Effector CD4-positive, alpha-beta T cell (primary cell): ENCODE data around the gene PLEKHG4B.
"Not testable (repeated sequence)": the region's sequence is repeated elsewhere in the genome, so short reads cannot be mapped to it uniquely, and the experiment has no call there.

Source experiments
- DNase-seq: peaks from one replicate; pipeline ENCODE4 v3.0.0-alpha.2; 2020

PLEKHG4B gene

DNA sequence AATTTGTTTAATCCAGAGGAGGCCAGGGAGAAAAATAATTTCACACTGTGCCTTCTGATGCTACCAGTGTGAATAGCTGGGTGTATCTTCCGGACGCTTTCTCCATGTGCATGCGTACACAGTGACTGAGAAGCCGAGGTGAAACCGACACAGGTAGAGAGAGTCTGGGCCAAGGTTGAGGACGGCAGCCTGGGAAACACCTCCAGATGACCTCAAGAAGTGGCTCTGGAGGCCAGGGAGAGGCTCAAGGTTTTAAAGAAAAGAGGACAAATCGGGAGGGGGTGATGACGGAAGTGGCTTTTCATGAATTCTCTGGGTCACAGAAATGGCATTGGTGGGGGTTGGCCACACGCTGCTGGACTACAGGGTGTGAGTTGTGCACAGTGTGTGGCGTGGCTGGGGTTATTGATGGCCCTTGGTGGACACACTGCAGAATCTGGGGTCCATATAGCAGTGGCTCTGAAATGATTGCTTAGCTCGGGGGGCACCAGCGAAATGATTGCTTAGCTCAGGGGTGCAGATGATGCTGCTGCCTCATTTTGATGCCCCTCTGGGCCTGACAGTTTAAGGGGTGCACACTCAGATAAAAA lies 65.3 kb downstream of the PLEKHG4B start:
- no peak for DNase-seq

DNA sequence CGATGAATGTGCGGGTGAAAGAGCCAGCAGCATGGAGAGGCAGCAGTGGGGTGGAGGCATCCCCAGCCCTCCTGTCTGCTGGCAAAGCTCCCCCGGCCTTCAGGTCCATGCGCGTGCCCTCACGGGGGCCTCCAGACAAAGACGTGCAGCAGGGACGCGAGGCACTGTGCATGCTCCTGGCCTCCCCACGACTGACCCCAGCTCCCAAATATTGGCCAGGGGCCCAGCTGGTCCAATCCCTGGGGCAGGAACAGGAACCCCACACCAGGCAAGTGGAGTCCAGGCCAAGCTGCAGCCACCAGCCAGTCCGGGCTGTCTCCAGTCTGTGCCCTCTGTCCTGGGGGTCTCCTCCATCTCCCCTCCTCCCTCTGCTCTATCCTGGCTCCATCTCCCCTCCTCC lies 65.8 kb downstream of the PLEKHG4B start:
- DNase-seq = no peak

DNA sequence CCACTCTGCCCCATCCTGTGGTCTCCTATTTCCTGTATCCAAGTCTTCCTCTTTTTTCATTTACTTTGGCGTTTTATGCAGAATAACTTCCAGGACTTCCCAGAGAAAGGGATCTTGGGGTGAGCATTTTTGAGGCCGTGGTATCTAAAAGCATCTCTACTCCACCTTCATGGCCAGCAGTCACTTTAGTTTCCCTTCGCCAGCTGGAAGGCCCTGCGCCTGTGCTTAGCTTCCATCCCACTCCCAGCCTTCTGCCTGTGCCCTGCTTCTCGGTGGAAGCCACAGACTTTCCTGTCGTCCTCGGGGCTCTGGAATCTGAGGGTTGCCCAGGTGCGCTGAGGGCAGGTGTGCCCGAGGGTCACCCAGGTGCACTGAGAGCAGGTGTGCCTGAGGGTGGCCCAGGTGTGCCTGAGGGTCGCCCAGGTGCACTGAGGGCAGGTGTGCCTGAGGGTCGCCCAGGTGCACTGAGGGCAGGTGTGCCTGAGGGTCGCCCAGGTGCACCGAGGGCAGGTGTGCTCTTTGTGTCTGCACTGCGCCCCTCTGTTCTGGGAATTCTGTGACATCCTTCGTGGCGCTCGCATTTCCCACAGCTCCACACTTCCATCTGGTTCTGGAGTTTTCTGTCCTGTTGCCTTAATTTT lies 67.0 kb downstream of the PLEKHG4B start:
- DNase-seq = no peak

DNA sequence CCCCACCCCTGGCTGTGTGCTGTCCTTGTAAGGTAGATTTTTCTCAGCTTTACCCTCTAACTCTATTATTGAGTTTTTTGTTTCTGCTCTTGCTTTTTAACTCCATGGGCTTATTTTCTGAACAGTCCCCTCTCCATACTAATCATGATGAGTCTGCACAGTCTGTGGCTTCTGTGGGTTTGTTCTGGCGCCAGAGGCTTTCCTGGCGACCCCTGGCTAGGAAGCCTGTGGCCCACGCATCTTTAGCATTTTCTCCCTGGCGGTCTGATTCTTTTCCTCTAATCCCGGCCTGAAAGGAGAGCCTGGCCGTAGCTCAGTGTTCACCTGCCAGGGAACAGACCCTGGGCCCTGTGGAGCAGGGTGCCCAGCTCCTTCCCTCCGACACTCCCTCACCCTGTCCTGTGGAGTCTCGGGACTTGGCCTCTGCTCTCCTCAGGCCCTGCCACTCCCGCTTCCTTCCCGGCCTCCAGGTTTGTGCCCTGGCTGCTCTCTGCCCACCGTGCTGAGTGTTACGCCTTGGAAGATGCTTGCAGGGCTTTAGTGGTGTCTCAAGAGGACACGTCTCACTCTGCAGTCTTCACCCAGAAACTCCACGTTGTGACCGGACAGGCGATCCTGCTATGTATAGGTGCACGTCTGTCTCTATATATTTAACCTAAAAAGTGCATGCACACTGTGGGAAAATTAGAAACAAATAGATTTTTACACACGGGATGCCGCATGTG lies 67.6 kb downstream of the PLEKHG4B start:
- no peak for DNase-seq

DNA sequence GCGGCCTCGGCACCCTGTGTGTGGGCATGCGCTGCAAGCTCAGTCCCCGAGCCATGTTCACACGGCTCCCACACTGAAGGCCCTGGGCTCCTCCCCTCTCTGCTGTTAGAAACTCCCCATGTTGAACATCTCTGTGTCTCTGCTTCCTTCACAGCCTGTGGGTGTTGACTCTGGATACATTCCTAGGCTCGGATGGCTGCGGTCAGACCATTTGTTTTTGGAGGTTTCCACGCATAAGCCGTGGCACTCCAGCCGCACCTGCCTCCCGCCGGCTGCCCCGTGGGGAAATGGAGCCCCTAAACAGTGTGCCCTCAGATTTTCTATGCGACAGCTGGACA lies 68.2 kb downstream of the PLEKHG4B start:
- no peak for DNase-seq

DNA sequence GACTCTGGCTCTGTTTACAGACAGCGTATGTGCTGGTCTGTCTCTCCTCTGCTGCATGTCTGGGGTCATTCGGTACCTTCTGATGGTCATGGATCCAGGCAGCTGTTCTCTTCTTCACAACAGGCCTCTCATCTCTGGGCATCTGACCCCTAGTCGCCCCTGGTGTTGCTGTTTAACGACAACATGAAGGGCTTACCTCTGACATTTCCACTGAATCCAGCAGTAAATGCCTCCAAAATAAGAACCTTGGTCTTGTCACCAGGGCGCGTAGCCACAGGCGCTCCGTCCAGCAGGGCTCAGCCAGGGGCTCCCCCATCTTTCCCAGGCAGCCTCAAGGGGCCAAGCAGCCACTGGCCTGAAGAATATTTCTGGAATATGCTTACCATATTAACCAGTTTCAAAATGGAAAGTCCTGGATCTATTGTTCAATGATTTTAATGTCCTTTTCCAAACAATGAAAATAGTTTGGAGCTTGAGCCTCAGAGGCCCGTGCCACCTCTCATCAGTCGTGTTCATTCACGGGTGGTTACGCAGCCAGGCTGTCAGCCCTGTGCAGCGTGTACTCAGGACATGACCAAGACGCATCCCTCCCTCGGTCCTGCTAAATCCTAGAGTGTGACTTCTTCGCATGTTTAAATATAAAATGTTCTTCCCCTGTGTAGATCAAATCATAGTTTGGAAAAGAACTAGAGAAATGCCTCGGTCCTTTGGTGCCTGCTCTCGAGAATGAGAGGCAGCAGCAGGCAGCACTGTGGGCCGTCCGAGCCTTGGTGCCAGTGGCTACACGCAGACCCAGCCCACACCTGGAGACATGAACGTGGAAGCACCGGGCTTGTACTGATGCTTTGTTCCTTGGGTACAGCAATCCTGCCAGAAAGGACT lies 69.2 kb downstream of the PLEKHG4B start:
- DNase-seq = no peak

DNA sequence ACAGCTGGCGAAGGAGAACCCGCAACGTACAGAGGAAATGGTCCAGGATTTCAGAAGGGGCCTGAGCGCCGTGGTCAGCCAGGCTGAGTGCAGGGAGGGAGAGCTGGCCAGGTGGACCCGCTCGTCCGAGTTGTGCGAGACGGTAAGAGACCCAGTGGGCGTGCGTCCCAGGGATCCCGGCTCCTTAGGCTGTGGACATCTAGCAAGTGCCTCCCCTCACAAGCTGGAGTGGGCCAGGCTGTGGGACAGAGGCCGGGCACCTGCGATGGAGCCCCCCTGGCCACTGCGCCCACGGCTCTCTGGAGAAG lies 69.8 kb downstream of the PLEKHG4B start:
- DNase-seq = no peak

DNA sequence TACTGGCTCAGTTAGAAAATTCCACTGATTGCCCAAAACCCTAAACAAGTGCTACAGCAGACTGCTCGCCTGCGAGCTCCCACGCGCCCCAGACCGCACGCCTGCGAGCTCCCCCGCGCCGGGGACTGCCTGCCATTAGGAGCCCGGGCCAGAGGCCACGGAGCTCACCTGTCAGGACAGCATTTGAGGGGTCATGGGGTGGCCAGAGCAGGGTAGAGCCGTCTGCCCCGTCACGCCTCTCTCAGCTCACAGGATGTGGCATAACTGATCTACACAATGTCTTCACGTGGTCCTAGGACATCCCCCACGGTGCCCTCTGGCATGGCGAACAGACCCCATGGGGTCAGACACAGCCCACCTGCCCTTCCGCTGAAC lies 70.2 kb downstream of the PLEKHG4B start:
- DNase-seq = no peak

DNA sequence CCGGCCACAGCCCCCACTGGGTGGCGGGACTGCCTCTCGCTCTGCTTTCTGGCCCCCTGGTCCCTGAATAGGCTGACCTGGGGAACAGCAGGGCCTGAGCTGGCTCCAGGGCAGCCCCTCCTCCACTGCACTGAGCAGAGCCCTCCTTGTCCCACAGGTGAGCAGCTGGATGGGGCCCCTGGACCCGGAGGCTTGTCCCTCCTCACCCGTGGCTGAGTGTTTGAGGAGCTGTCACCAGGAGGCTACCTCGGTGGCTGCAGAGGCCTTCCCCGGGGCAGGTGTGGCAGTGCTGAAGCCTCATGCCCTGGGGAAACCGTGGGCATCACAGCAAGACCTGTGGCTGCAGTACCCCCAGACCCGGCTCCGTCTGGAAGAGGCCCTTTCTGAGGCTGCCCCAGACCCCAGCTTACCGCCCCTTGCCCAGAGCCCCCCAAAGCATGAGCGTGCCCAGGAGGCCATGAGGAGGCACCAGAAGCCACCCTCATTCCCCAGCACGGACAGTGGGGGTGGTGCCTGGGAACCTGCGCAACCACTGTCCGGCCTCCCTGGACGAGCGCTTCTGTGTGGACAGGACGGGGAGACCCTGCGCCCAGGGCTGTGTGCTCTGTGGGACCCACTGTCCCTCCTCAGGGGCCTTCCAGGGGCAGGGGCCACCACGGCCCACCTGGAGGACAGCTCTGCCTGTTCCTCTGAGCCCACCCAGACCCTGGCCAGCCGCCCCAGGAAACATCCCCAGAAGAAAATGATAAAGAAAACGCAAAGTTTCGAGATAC lies 70.8 kb downstream of the PLEKHG4B start:
- DNase-seq = no peak

DNA sequence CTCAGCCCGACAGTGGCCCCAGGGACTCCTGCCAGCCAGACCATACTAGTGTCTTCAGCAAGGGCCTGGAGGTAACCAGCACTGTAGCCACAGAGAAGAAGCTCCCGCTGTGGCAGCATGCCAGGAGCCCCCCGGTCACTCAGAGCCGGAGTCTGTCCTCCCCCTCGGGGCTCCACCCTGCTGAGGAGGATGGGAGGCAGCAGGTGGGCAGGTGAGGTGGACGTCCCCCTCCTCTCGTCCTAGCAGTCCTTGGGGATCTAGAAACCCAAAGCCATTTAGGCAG lies 71.3 kb downstream of the PLEKHG4B start:
- DNase-seq = no peak

DNA sequence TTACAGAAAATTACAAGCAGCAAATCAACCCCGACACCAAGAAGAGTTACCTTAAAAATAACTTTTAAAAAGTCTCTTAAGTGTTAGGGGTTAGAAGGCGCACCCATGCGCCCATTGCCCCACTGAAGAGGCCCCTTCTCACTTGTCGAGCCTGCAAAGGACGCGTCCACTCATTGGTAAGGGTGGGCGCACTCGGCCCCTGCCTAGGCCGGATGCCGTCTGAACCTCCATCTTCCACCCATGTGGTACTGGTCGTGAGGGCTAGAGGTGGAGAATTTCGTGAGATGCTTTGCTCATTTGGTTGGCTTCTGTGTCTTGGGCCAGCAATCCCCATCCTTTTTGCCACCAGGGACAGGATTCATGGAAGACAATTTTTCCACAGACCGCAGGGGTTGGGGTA lies 71.9 kb downstream of the PLEKHG4B start:
- no peak for DNase-seq

DNA sequence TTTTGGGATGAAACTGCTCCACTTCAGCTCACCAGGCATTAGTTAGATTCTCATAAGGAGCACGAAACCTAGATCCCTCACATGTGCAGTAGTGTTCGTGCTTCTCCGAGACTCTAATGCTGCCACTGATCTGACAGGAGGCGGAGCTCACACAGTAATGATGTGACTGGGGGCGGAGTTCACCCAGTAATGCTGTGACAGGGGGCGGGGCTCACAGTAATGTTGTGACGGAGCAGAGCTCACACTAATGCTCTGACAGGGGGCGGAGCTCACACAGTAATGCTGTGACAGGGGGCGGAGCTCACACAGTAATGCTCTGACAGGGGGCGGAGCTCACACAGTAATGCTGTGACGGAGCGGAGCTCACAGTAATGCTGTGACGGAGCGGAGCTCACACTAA lies 72.3 kb downstream of the PLEKHG4B start:
- DNase-seq = no peak

DNA sequence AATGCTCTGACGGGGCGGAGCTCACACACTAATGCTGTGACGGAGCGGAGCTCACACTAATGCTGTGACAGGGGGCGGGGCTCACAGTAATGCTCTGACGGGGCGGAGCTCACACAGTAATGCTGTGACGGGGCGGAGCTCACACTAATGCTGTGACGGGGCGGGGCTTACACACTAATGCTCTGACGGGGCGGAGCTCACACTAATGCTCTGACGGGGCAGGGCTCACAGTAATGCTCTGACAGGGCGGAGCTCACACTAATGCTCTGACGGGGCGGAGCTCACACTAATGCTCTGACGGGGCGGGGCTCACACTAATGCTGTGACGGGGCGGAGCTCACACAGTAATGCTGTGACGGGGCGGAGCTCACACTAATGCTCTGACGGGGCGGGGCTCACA lies 72.8 kb downstream of the PLEKHG4B start:
- not testable (repeated sequence) for DNase-seq

DNA sequence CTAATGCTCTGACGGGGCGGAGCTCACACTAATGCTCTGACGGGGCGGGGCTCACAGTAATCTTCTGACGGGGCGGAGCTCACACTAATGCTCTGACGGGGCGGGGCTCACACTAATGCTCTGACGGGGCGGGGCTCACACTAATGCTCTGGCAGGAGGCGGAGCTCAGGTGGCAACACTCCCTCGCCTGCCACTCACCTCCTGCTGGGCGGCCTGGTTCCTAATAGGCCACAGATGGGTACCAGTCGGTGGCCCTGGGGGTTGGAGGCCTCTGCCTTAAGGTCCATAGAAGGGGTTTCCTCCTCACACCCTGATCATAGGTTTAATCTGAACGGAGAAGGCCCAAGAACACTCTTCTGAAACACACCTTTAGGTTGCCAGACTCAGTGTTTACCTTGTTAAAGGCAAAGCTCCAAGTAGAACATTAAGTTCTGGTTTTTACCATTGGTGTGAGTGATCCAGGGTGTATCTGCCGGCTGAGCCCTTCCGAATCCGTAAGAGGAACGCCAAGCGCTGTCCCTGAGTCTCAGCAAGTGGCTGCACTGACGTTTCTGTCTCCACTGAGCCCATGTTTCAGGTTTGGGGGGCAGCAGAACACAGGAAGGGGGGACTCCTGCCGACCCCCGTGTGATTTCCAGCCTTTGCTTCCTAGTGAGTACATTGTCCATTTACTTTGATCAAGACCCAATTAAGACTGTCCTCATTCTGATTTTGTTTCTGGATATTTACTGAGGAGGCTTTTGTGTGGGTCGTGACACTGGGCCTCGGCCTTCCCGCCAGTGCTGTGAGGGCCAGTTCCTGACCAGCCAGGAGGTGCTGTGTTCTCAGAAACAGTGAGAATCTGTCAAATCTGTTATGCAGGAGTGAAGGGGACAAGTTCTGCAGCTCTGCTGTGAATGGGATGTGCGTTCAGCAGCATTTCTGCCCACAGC lies 74.7 kb downstream of the PLEKHG4B start:
- DNase-seq = no peak

DNA sequence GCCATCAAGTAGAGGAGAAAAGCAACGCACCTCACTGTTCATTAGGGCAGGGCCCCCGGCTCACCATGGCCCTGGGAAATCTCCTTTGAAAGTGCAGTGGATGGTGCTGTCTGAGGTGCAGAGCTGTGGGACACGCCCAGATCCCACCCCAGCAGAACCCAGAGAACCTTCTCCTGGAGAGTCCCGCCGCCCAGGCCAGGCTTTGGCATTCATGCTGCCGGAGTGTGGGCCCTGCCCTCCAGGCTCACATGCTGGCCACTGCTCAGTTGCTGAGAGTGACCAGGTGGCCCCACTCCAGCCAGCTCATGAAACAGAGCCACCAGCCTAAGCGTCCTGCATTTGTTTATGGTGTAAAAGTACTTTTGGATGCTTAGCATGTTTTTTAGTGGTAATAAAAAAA lies 75.5 kb downstream of the PLEKHG4B start:
- no peak for DNase-seq

DNA sequence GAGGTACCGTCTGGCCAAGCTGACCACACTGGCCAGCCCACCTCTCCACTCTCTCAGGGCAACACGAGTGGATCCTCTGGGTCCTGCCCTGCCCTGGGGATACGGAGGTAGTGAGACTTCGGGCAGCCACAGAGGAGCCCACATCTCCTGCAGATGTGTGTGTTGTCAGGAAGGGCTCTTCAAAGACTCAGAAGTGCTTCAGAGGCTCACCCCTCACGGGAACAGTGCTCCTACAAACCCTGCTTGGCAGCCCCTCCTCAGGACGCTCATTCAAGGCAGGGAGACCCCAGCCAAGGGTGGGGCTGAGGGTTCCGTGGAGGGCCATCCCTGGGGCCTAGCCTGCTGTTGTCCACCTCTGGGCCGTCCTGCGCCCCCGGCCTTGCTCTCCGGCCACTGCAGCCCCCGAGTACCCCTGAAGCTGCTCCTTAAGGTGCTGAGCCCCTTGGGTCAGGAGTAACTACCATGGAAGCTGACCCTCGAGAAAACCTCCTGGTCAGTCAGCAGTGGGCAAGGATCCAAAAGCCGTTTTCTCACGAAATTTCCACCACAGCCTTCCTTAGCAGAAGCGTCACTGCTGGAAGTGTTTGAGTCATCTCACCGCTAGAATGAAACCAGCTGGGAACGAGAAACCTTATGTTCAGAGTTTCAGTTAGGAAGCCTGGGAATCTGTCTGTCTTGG lies 76.2 kb downstream of the PLEKHG4B start:
- no peak for DNase-seq

DNA sequence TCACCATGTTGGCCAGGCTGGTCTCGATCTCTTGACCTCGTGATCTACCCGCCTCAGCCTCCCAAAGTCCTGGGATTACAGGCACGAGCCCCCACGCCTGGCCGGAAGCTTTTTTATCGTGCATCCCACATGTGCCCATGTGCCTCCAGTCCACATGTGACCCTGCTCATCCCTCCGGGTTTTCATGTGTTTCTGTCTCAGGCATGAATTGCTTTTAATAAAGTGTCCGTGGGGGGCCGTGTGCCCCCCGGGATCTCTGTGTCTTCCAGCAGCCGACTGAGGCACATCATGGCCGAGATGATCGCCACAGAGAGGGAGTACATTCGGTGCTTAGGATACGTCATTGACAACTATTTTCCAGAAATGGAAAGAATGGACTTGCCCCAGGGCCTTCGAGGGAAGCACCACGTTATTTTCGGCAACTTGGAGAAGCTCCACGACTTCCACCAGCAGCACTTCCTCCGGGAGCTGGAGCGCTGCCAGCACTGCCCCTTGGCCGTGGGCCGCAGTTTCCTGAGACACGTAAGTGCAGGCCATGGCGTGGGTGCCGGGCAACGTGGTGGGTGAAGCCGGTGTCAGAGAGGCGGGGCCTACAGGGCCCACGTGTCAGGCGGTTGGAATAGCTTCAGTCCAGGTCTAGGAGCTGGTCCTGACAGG lies 77.2 kb downstream of the PLEKHG4B start:
- DNase-seq = no peak

DNA sequence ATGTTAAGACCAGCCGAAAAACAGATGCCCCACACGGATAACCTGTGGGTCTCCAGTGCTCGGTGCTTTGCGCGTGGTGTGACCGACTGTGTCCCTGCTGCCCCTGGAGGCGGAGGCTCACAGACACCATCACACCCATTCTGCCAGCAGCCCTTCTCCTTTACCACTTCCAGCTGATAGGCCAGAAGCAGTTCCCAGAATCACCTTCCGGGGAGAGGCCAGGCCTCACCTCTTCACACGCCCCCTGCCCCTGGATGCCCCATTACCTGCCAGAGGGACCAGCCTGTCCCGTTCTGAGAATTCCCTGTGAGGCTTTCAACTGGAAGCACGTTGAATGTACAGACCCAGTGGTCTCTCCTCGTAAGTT lies 77.7 kb downstream of the PLEKHG4B start:
- no peak for DNase-seq

DNA sequence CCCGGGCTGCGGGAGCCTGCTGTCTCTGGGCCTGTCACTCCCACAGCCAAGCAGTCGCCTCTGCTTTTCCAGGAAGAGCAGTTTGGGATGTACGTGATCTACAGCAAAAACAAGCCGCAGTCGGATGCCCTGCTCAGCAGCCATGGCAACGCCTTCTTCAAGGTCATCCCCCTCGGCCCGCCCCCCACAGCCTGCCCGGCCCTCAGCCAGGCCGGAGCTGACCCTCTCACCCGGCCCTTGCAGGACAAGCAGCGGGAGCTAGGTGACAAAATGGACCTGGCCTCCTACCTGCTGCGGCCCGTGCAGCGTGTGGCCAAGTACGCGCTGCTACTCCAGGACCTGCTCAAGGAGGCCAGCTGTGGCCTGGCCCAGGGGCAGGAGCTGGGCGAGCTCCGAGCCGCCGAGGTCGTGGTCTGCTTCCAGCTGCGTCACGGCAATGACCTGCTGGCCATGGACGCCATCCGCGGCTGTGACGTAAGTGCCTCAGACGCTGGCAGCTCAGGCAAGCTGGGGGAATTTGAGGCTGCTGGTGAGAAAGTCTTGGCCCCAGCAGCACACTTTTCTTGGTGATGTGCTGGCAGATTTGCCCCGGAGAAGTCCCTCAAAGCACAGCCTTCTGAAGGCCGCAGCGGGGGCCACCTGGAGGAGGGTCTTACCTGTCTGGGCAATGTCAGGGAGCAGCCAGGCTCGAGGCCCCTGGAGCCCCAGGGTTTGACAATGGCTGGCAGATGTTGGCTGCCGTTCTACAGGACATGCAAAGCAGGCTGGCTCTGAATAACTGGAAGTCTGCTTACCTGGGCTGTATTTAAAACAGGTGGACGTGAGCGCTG lies 79.2 kb downstream of the PLEKHG4B start:
- DNase-seq = no peak

DNA sequence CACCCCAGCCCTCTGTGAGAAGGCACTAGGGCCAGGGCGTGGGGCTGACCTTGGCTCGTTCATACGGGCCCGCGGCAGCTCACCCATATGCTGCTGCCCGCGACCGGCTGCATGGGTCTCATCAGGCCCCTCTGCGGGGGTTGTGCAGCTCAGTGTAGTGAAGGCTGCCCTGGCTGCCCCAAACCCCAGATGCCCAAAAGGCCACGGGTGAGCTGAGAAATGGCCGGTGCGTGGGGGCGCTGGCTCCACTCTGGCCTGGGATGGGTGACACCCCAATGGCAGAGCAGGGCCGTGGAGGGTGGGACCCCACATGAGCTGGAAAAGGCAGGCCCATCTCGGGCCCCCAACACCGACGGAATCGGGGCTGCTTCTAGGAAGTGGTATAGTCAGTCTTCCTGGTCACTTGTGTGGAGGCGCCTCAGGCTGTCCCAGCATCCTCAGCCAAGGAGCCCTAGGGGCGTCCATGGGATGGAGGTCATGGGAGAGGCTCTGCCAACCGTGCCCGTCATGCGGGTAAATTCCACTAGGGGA lies 79.9 kb downstream of the PLEKHG4B start:
- no peak for DNase-seq
